ENCODE measurements around the gene METTL5. TPM values are rescaled to one million over a fixed set of nuclear protein-coding genes. Genes with fewer than 3 reads are reported as not detected.

METTL5 gene
- total and polyA plus RNA-seq, 9 of the 15 experiments (the other 6 are each of a cell fraction or from before 2014, with no cell fraction given) = 149 to 471 (median 224) TPM

DNA sequence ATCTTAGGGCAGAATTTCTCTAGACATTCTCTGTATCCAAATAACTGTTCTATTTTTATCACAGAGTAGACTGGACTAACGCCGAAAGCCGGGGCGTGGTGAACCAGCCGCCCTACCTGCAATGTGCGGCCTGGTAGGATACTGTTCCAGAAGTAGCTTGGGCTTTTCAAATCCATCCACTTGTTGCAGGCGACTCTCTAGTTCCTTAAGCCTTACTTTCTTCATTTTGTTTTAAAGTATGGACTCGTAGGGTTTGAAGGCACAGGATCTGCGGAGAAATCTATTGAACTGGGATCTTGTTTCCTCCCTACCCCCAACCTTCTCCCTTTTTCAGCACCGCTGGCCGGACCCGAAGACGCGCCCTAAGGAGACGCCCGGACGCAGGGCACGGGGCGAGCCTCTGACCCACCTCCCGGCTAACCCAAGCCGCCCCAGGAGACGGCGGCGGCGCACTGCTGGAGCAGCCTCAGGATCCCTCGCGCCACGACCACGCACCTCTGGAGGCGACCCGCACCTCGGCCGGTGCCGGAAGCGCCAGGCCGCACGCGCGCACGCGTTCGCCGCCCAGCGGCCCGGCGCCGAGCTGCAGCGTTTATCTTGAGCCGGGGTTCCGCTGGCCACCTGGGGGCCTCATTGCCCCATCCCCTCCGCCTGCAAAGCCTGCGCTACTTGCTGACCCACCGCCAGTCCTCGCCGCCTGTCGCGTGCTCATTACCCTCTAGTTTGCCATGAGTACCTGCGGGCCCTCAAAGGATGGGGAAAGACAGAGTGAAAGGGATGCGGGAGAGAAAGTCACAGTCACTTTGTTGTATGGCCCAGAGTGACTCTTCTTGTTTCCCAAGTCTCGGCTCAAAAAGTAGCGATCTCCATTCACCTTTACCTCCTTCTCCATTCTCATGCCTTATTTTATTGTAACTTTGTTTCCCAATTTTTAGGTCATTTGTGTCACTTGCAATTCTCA lies at the start of gene METTL5 (continued):
- TF ChIP-seq, protein P1, sequence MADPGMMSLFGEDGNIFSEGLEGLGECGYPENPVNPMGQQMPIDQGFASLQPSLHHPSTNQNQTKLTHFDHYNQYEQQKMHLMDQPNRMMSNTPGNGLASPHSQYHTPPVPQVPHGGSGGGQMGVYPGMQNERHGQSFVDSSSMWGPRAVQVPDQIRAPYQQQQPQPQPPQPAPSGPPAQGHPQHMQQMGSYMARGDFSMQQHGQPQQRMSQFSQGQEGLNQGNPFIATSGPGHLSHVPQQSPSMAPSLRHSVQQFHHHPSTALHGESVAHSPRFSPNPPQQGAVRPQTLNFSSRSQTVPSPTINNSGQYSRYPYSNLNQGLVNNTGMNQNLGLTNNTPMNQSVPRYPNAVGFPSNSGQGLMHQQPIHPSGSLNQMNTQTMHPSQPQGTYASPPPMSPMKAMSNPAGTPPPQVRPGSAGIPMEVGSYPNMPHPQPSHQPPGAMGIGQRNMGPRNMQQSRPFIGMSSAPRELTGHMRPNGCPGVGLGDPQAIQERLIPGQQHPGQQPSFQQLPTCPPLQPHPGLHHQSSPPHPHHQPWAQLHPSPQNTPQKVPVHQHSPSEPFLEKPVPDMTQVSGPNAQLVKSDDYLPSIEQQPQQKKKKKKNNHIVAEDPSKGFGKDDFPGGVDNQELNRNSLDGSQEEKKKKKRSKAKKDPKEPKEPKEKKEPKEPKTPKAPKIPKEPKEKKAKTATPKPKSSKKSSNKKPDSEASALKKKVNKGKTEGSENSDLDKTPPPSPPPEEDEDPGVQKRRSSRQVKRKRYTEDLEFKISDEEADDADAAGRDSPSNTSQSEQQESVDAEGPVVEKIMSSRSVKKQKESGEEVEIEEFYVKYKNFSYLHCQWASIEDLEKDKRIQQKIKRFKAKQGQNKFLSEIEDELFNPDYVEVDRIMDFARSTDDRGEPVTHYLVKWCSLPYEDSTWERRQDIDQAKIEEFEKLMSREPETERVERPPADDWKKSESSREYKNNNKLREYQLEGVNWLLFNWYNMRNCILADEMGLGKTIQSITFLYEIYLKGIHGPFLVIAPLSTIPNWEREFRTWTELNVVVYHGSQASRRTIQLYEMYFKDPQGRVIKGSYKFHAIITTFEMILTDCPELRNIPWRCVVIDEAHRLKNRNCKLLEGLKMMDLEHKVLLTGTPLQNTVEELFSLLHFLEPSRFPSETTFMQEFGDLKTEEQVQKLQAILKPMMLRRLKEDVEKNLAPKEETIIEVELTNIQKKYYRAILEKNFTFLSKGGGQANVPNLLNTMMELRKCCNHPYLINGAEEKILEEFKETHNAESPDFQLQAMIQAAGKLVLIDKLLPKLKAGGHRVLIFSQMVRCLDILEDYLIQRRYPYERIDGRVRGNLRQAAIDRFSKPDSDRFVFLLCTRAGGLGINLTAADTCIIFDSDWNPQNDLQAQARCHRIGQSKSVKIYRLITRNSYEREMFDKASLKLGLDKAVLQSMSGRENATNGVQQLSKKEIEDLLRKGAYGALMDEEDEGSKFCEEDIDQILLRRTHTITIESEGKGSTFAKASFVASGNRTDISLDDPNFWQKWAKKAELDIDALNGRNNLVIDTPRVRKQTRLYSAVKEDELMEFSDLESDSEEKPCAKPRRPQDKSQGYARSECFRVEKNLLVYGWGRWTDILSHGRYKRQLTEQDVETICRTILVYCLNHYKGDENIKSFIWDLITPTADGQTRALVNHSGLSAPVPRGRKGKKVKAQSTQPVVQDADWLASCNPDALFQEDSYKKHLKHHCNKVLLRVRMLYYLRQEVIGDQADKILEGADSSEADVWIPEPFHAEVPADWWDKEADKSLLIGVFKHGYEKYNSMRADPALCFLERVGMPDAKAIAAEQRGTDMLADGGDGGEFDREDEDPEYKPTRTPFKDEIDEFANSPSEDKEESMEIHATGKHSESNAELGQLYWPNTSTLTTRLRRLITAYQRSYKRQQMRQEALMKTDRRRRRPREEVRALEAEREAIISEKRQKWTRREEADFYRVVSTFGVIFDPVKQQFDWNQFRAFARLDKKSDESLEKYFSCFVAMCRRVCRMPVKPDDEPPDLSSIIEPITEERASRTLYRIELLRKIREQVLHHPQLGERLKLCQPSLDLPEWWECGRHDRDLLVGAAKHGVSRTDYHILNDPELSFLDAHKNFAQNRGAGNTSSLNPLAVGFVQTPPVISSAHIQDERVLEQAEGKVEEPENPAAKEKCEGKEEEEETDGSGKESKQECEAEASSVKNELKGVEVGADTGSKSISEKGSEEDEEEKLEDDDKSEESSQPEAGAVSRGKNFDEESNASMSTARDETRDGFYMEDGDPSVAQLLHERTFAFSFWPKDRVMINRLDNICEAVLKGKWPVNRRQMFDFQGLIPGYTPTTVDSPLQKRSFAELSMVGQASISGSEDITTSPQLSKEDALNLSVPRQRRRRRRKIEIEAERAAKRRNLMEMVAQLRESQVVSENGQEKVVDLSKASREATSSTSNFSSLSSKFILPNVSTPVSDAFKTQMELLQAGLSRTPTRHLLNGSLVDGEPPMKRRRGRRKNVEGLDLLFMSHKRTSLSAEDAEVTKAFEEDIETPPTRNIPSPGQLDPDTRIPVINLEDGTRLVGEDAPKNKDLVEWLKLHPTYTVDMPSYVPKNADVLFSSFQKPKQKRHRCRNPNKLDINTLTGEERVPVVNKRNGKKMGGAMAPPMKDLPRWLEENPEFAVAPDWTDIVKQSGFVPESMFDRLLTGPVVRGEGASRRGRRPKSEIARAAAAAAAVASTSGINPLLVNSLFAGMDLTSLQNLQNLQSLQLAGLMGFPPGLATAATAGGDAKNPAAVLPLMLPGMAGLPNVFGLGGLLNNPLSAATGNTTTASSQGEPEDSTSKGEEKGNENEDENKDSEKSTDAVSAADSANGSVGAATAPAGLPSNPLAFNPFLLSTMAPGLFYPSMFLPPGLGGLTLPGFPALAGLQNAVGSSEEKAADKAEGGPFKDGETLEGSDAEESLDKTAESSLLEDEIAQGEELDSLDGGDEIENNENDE (IDR thresholded peaks at IDR 0.05; ENCODE audit: low read depth, low read length) = no peak
- TF ChIP-seq MCM2 (IDR thresholded peaks at IDR 0.05; ENCODE audit: low read depth) (no peak), SRSF7 (optimal IDR thresholded peaks at IDR 0.05; ENCODE audit: low read depth, low read length) (no peak), CREM (IDR thresholded peaks at IDR 0.05; ENCODE audit: low read depth) (peak; percentile 83), ZNF586 (CRISPR knock-in tag; conservative IDR thresholded peaks at IDR 0.05) (0 out of 2 replicates have a peak, but pooled peaks have one; percentile 38), POLR2G (IDR thresholded peaks at IDR 0.05; ENCODE audit: low read depth, low read length) (peak; percentile 96), THAP7 (CRISPR knock-in tag; IDR thresholded peaks at IDR 0.05) (no peak; the same call in 1 of the 2 replicates), ZNF695 (CRISPR knock-in tag; IDR thresholded peaks at IDR 0.05) (no peak)
- TF ChIP-seq, protein P2, sequence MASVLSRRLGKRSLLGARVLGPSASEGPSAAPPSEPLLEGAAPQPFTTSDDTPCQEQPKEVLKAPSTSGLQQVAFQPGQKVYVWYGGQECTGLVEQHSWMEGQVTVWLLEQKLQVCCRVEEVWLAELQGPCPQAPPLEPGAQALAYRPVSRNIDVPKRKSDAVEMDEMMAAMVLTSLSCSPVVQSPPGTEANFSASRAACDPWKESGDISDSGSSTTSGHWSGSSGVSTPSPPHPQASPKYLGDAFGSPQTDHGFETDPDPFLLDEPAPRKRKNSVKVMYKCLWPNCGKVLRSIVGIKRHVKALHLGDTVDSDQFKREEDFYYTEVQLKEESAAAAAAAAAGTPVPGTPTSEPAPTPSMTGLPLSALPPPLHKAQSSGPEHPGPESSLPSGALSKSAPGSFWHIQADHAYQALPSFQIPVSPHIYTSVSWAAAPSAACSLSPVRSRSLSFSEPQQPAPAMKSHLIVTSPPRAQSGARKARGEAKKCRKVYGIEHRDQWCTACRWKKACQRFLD (CRISPR knock-in tag; IDR thresholded peaks at IDR 0.05) = peak; percentile 77; the same call in 1 of the 2 replicates
- TF ChIP-seq, protein P3, sequence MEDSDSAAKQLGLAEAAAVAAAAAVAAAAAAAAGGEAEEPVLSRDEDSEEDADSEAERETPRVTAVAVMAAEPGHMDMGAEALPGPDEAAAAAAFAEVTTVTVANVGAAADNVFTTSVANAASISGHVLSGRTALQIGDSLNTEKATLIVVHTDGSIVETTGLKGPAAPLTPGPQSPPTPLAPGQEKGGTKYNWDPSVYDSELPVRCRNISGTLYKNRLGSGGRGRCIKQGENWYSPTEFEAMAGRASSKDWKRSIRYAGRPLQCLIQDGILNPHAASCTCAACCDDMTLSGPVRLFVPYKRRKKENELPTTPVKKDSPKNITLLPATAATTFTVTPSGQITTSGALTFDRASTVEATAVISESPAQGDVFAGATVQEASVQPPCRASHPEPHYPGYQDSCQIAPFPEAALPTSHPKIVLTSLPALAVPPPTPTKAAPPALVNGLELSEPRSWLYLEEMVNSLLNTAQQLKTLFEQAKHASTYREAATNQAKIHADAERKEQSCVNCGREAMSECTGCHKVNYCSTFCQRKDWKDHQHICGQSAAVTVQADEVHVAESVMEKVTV (CRISPR knock-in tag; IDR thresholded peaks at IDR 0.05) = peak; percentile 99

Data from K562 (cell line).